HCT116 (cell line): Measurements from ENCODE around the gene PTOV1. TPM values are rescaled to one million over a fixed set of nuclear protein-coding genes. Genes with fewer than 3 reads are reported as not detected.

Experiments
- ATAC-seq: fragments of 200-7000 bp; cut with Tn5 transposase; 2 replicates; pipeline ENCODE4 v1.9.1; 2020; ENCODE audit warnings: mild to moderate bottlenecking, moderate library complexity
- BruUV-seq: library from RNA; stranded (reverse); fragments of 400-500 nt; replicated peaks from 2 replicates; lab custom pipeline; 2021; lab: Mats Ljungman, UMichigan
- CTCF ChIA-PET: fragments of 300-600 bp; sonication (Branson Sonifier 250); formaldehyde crosslinking; loops from one replicate; lab custom pipeline; 2021; ENCODE audit warnings: antibody characterized with exemption; lab: Charles Lee
- POLR2A ChIA-PET: fragments of 300-600, 350-600 bp; sonication (Branson Sonifier 250); formaldehyde crosslinking; loops from one replicate; lab custom pipeline; 2021; ENCODE audit warnings: antibody characterized with exemption; lab: Charles Lee
- RAD21 ChIA-PET, 2 experiments: fragments of 300-600 bp; sonication (Branson Sonifier 250); formaldehyde crosslinking; loops; one replicate each; lab custom pipeline; 2023; ENCODE audit warnings: low total read pairs in 2 of 2; ENCODE audit not compliant: uncharacterized antibody in 2 of 2, unreplicated experiment in 2 of 2, low non-redundant PET in 1 of 2; lab: Charles Lee
- DNase-seq: peaks from one replicate; pipeline ENCODE4 v3.0.0-alpha.2; 2010; ENCODE audit warnings: low read depth, low spot score
- H2AFZ ChIP-seq: fragments of 200-600 bp; shearing (Covaris generic), sonication (generic); 2 replicates; pipeline ENCODE4 v1.6.1; 2017; ENCODE audit warnings: low read depth, mixed run types, mixed read lengths, antibody characterized with exemption, low read length; ENCODE audit not compliant: poor library complexity, severe bottlenecking
- H3K27ac ChIP-seq: 2 replicates; pipeline ENCODE4 v1.5.1; 2012; ENCODE audit warnings: low read depth, low read length
- H3K27me3 ChIP-seq: fragments of 200-600 bp; sonication (generic); 2 replicates; pipeline ENCODE4 v1.6.1; 2016; ENCODE audit warnings: mixed run types, low read length, mixed read lengths; ENCODE audit not compliant: insufficient read depth
- H3K36me3 ChIP-seq, 2 experiments: fragments of 200-500 bp in 1 of 2; fragments of 200-600 bp in 1 of 2; sonication (Bioruptor generic) in 1 of 2; sonication (generic) in 1 of 2; 2 replicates each; pipeline versions ENCODE4 v1.5.1 to v1.6.1; 2014 to 2016; ENCODE audit warnings: low read length in 2 of 2, inconsistent platforms in 1 of 2, mixed read lengths in 1 of 2, mixed run types in 1 of 2; ENCODE audit not compliant: insufficient read depth in 2 of 2, control insufficient read depth in 1 of 2
- H3K4me1 ChIP-seq, 2 experiments: fragments of 200-600 bp in 1 of 2; sonication (generic) in 1 of 2; 2 replicates each; pipeline versions ENCODE4 v1.5.1 to v1.6.1; 2012 to 2017; ENCODE audit warnings: low read length in 2 of 2, inconsistent platforms in 1 of 2, mild to moderate bottlenecking in 1 of 2, mixed read lengths in 1 of 2, mixed run types in 1 of 2, moderate library complexity in 1 of 2; ENCODE audit not compliant: insufficient read depth in 2 of 2, control insufficient read depth in 1 of 2
- H3K4me2 ChIP-seq: fragments of 200-600 bp; sonication (generic); 2 replicates; pipeline ENCODE4 v1.6.1; 2017; ENCODE audit warnings: mixed run types, low read length, mixed read lengths
- H3K4me3 ChIP-seq, 2 experiments: fragments of 200-600 bp in 1 of 2; sonication (generic) in 1 of 2; replicated peaks in 1 of 2; 2 replicates each; pipeline ENCODE4 v1.5.1; 2011 to 2016; ENCODE audit warnings: low read length in 2 of 2, control low read depth in 1 of 2, low read depth in 1 of 2, mild to moderate bottlenecking in 1 of 2, mixed read lengths in 1 of 2, mixed run types in 1 of 2
- H3K79me2 ChIP-seq: fragments of 200-600 bp; sonication (generic); 2 replicates; pipeline ENCODE4 v1.6.1; 2017; ENCODE audit warnings: mild to moderate bottlenecking, mixed run types, low read length, moderate library complexity, mixed read lengths; ENCODE audit not compliant: insufficient read depth
- H3K9ac ChIP-seq: fragments of 200-600 bp; sonication (generic); 2 replicates; pipeline ENCODE4 v1.6.1; 2016; ENCODE audit warnings: low read length, mixed read lengths
- H3K9me2 ChIP-seq: fragments of 200-600 bp; sonication (generic), shearing (Covaris generic); 2 replicates; pipeline ENCODE4 v1.6.1; 2017; ENCODE audit warnings: mixed run types, mild to moderate bottlenecking, moderate library complexity; ENCODE audit not compliant: insufficient read depth
- H3K9me3 ChIP-seq, 2 experiments: fragments of 200-500 bp in 1 of 2; fragments of 200-600 bp in 1 of 2; sonication (Bioruptor generic) in 1 of 2; sonication (generic) in 1 of 2; 2 replicates each; pipeline ENCODE4 v1.6.1; 2014 to 2017; ENCODE audit warnings: low read length in 2 of 2, mixed read lengths in 2 of 2, inconsistent platforms in 1 of 2, low read depth in 1 of 2, mild to moderate bottlenecking in 1 of 2, mixed run types in 1 of 2, moderate library complexity in 1 of 2; ENCODE audit not compliant: control insufficient read depth in 1 of 2, insufficient read depth in 1 of 2
- H4K20me1 ChIP-seq: fragments of 200-600 bp; sonication (generic), shearing (Covaris generic); 2 replicates; pipeline ENCODE4 v1.6.1; 2017; ENCODE audit warnings: mixed run types, mild to moderate bottlenecking, moderate library complexity; ENCODE audit not compliant: insufficient read depth
- CBX3 ChIP-seq: IDR thresholded peaks from 2 replicates; pipeline ENCODE4 v1.6.1; 2012; ENCODE audit warnings: low read depth
- FOSL1 ChIP-seq: IDR thresholded peaks from 2 replicates; pipeline ENCODE4 v1.6.1; 2012; ENCODE audit warnings: low read depth
- JUND ChIP-seq: IDR thresholded peaks from 2 replicates; pipeline ENCODE4 v1.6.1; 2012
- POLR2A ChIP-seq: IDR thresholded peaks from 2 replicates; pipeline ENCODE4 v1.7.0; 2011; ENCODE audit warnings: borderline replicate concordance; ENCODE audit not compliant: insufficient read depth, insufficient read length; ENCODE audit errors: extremely low read depth
- SIN3A ChIP-seq: IDR thresholded peaks from 2 replicates; pipeline ENCODE4 v1.6.1; 2012; ENCODE audit warnings: low read depth
- ZNF274 ChIP-seq: fragments of 200-500 bp; sonication (Bioruptor generic); IDR thresholded peaks from 2 replicates; pipeline ENCODE4 v1.6.1; 2014; ENCODE audit warnings: mild to moderate bottlenecking, low read depth, low read length, inconsistent platforms
- intact Hi-C: fragments of 100-400 bp; cut with micrococcal nuclease; formaldehyde crosslinking; loops from 2 replicates; pipeline ENCODE4 v1.10.0; 2022
- total RNA-seq: library from RNA; stranded (reverse); gene quantifications from one replicate; pipeline ENCODE4 v1.2.1, GENCODE V29; 2021; ENCODE audit not compliant: unreplicated experiment
- TF ChIP-seq, protein P1 (sequence below): IDR thresholded peaks from 2 replicates; pipeline ENCODE4 v1.6.1; 2012

The PTOV1 gene
- total RNA-seq, 1 experiment from 2014 or later, result 236 TPM

DNA sequence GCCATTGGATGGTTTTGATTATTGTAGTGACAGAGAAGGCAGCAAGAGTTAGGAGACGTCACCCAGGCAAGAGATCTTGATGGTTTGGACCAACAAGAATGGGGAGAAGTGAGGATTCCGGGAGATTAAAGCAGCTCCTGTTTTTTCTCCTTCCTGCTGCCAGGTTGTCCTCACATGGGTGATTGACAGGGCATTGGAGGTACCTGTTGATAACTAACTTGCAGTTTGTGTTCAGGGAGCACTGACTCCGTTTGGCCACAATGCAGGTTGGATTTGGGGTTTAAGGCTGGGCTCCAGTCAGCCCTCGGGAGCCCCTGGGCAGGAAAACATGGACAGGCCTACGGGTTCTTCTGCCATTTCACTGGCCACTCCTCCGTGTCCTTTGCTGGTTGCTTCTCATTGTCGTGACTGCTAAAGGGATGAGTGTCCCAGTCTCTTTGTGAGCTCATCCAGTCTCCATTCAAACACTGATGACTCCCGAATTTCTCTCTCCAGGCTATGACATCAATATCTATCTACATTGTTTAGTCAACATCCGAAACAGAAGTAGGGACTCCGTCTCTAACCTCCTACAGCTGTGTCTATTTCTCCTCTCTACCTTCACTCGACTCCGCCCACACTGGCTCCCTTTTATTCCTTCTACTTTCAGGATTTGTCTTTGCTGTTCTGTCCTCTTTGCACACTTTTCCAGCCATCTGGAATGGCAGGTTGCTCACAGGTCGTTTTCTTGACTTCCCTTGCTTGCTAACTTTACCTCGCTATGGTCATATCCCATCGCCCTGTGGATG is 1.3 kb upstream of the PTOV1 start:
- Histone ChIP-seq H3K4me3 (peak overlapping the region; percentile 85 to 90), H3K9ac (peak overlapping the region; percentile 97; the same call in 1 of the 2 replicates), H2AFZ (no peak overlapping the region), H3K4me1 (peaks cover 34 to 42% of the 10 kb centered on the region in 2 experiments), H3K36me3 (no peaks in the 10 kb centered on the region; a peak in 2 of 4 replicates), H3K79me2 (peaks cover 30% of the 10 kb centered on the region), H3K9me2 (no peaks in the 10 kb centered on the region), H3K27me3 (no peaks in the 10 kb centered on the region), H4K20me1 (no peaks in the 10 kb centered on the region), H3K27ac (peak overlapping the region; percentile 91), H3K4me2 (peak overlapping the region; percentile 98), H3K9me3 (no peaks in the 10 kb centered on the region)
- TSS peak; percentile 54 for BruUV-seq
- ChIA-PET POLR2A (interaction anchor here (0.5 to 2.5 kb wide), 8 partner anchors 16 to 173 kb away, joined by 4 to 13 read pairs (median 5); partner anchors contain the start of genes AKT1S1, MED25, PRMT1 and TBC1D17), RAD21 (no interaction called here), CTCF (interaction anchor here (0.9 kb wide), 1 partner anchor 99 kb away, joined by 3 read pairs; no protein-coding TSS in a partner anchor)
- TF ChIP-seq FOSL1 (no peak), SIN3A (no peak), CBX3 (no peak), JUND (no peak)
- TF ChIP-seq, protein P1, sequence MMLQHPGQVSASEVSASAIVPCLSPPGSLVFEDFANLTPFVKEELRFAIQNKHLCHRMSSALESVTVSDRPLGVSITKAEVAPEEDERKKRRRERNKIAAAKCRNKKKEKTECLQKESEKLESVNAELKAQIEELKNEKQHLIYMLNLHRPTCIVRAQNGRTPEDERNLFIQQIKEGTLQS, result no peak
- ATAC-seq, result no peak
- no peak for DNase-seq
- intact Hi-C loops, result no loop called here

DNA sequence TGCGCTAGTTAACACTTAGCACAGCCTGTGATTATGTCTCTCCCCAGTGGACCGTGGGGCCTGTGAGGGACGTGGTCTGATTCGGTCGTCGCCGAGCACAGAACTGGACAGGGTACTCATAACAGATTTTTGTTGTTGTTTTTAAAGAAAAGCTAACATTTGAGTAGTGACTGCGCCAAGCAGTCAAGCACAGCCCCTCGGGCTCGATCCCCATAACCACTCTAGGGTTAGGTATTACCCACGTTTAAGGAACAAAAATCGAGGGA is 805 bp upstream of the PTOV1 start:
- H3K4me2 ChIP-seq, result peak overlapping the region; percentile 98
- POLR2A ChIA-PET, result interaction anchor here (0.7 to 2.5 kb wide), 10 partner anchors 8 to 174 kb away, joined by 3 to 13 read pairs (median 5); partner anchors contain the start of genes AKT1S1, MED25, PRMT1 and TBC1D17
- no peak overlapping the region for H2AFZ ChIP-seq
- no TSS peak for BruUV-seq
- H3K9ac ChIP-seq, result peak overlapping the region; percentile 97
- H4K20me1 ChIP-seq, result no peaks in the 10 kb centered on the region
- H3K27me3 ChIP-seq, result no peaks in the 10 kb centered on the region
- H3K4me3 ChIP-seq, result peak overlapping the region; percentile 85 to 90
- H3K27ac ChIP-seq, result peak overlapping the region; percentile 91
- no peaks in the 10 kb centered on the region for H3K9me2 ChIP-seq
- DNase-seq, result no peak
- peak; percentile 49 for TF ChIP-seq POLR2A
- no peak for TF ChIP-seq ZNF274
- TF ChIP-seq, all 23 proteins: peak for 1
- intact Hi-C loops, result no loop called here
- Histone ChIP-seq H3K4me1 (peaks cover 34 to 42% of the 10 kb centered on the region in 2 experiments), H3K79me2 (peaks cover 34% of the 10 kb centered on the region), H3K36me3 (peaks cover under 1 to 3% of the 10 kb centered on the region in 2 experiments; a peak in 2 of 4 replicates), H3K9me3 (no peaks in the 10 kb centered on the region)
- no peak; the same call in 1 of the 2 replicates for ATAC-seq
- ChIA-PET RAD21 (no interaction called here), CTCF (interaction anchor here (0.9 to 1.5 kb wide), 2 partner anchors 13 to 99 kb away, joined by 3 read pairs; no protein-coding TSS in a partner anchor)
